ENCODE results near the gene KIFC1.
"Not testable (repeated sequence)": the region's sequence is repeated elsewhere in the genome, so short reads cannot be mapped to it uniquely, and the experiment has no call there.

KIFC1 gene

DNA sequence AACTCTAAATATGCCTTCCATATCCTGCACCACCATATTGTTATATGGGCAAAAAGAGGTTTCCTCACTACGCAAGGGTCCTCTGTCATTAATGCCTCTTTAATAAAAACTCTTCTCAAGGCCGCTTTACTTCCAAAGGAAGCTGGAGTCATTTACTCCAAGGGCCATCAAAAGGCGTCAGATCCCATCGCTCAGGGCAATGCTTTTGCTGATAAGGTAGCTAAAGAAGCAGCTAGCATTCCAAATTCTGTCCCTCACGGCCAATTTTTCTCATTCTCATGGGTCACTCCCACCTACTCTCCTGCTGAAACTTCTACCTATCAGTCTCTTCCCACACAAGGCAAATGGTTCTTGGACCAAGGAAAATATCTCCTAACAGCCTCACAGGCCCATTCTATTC, 43.8 kb upstream of the KIFC1 start:
- TF ChIP-seq, protein P1, sequence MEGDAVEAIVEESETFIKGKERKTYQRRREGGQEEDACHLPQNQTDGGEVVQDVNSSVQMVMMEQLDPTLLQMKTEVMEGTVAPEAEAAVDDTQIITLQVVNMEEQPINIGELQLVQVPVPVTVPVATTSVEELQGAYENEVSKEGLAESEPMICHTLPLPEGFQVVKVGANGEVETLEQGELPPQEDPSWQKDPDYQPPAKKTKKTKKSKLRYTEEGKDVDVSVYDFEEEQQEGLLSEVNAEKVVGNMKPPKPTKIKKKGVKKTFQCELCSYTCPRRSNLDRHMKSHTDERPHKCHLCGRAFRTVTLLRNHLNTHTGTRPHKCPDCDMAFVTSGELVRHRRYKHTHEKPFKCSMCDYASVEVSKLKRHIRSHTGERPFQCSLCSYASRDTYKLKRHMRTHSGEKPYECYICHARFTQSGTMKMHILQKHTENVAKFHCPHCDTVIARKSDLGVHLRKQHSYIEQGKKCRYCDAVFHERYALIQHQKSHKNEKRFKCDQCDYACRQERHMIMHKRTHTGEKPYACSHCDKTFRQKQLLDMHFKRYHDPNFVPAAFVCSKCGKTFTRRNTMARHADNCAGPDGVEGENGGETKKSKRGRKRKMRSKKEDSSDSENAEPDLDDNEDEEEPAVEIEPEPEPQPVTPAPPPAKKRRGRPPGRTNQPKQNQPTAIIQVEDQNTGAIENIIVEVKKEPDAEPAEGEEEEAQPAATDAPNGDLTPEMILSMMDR (conservative IDR thresholded peaks at IDR 0.05; ENCODE audit: low read depth, low read length): no peak
- Histone ChIP-seq H3K27me3 (ENCODE audit: insufficient read depth, low read depth) (peaks cover 17% of the 10 kb centered on the region; the same call in 1 of the 2 replicates), H3K4me1 (ENCODE audit: low read depth, poor library complexity, severe bottlenecking) (peaks cover 23% of the 10 kb centered on the region), H3K4me2 (no peak overlapping the region), H3K4me3 (IDR thresholded peaks at IDR 0.05; ENCODE audit: insufficient read depth, low read depth, low read length) (no peak overlapping the region), H3K79me2 (ENCODE audit: insufficient read depth, low read depth) (no peaks in the 10 kb centered on the region), H2AFZ (ENCODE audit: low read depth) (no peak overlapping the region), H3K9ac (no peak overlapping the region), H4K20me1 (ENCODE audit: insufficient read depth) (no peaks in the 10 kb centered on the region), H3K27ac (no peak overlapping the region), H3K36me3 (ENCODE audit: insufficient read depth) (no peaks in the 10 kb centered on the region)

DNA sequence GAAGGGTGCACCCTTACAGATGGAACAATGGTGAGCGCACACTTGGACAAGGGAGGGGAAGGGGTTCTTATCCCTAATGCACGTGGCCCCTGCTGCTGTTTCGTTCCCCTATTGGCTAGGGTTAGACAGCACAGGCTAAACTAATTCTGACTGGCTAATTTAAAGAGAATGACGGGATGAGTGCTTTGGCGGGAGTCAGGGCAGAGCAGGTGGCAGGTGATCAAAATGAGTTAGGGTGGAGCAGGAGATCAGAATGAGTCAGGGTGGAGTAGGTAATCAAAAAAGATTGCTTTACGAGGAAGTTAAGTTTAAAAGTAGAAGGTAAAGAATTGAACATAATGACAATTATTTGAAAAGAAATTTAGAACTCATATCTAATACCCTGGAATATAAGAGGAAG, 35.8 kb upstream of the KIFC1 start:
- H3K4me2 ChIP-seq; H4K20me1 ChIP-seq (ENCODE audit: insufficient read depth); H3K27ac ChIP-seq; H2AFZ ChIP-seq (ENCODE audit: low read depth); H3K9ac ChIP-seq; H3K36me3 ChIP-seq (ENCODE audit: insufficient read depth); H3K79me2 ChIP-seq (ENCODE audit: insufficient read depth, low read depth); H3K27me3 ChIP-seq (ENCODE audit: insufficient read depth, low read depth); H3K4me1 ChIP-seq (ENCODE audit: low read depth, poor library complexity, severe bottlenecking); H3K4me3 ChIP-seq (IDR thresholded peaks at IDR 0.05; ENCODE audit: insufficient read depth, low read depth, low read length): not testable (repeated sequence)

DNA sequence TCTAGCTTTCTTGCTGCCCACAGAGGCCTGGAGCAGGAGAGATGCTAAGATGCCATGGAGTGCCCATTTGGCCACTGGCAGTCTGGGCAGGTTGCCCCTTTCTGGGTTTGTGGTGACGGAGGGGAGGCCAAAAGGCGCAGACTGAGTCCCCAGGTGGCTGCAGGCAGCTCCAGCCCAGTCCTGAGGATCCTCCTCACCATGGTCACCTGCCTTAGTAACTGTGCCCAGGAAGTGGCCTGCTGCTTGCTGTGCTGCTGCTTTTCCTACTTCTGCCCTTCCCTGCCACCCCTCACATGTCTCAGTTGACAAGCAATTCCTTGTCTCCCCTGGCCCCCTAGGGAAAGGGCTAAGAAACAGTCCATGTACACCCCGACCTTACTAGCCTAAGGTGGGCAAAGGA, 35.3 kb upstream of the KIFC1 start:
- TF ChIP-seq, protein P1 (conservative IDR thresholded peaks at IDR 0.05; ENCODE audit: low read depth, low read length): no peak
- no peak overlapping the region for H3K27ac ChIP-seq
- H3K9ac ChIP-seq: no peak overlapping the region
- H3K4me1 ChIP-seq (ENCODE audit: low read depth, poor library complexity, severe bottlenecking): no peaks in the 10 kb centered on the region
- no peaks in the 10 kb centered on the region for H4K20me1 ChIP-seq (ENCODE audit: insufficient read depth)
- no peak overlapping the region for H3K4me3 ChIP-seq (IDR thresholded peaks at IDR 0.05; ENCODE audit: insufficient read depth, low read depth, low read length)
- no peaks in the 10 kb centered on the region for H3K79me2 ChIP-seq (ENCODE audit: insufficient read depth, low read depth)
- no peaks in the 10 kb centered on the region for H3K27me3 ChIP-seq (ENCODE audit: insufficient read depth, low read depth)
- no peak overlapping the region for H2AFZ ChIP-seq (ENCODE audit: low read depth)
- H3K36me3 ChIP-seq (ENCODE audit: insufficient read depth): no peaks in the 10 kb centered on the region
- H3K4me2 ChIP-seq: no peak overlapping the region

DNA sequence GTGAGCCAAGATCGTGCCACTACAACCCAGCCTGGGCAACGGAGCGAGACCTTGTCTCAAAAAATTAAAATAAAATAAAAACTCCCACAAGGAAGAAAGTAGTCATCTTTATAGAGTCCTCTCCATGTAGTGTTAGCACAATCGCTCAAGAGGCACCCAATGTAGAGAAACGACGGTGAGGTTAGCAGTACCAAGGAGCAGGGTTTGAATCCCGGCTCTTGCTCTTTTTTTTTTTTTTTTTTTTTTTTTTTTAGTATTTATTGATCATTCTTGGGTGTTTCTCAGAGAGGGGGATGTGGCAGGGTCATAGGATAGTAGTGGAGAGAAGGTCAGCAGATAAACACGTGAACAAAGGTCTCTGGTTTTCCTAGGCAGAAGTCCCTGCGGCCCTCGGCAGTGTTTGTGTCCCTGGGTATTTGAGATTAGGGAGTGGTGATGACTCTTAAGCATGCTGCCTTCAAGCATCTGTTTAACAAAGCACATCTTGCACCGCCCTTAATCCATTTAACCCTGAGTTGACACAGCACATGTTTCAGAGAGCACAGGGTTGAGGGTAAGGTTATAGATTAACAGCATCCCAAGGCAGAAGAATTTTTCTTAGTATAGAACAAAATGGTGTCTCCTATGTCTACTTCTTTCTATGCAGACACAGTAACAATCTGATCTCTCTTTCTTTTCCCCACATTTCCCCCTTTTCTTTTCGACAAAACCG, 34.3 kb upstream of the KIFC1 start:
- not testable (repeated sequence) for H3K4me3 ChIP-seq (IDR thresholded peaks at IDR 0.05; ENCODE audit: insufficient read depth, low read depth, low read length); H3K27me3 ChIP-seq (ENCODE audit: insufficient read depth, low read depth); H2AFZ ChIP-seq (ENCODE audit: low read depth); H3K36me3 ChIP-seq (ENCODE audit: insufficient read depth); H3K4me1 ChIP-seq (ENCODE audit: low read depth, poor library complexity, severe bottlenecking); H3K27ac ChIP-seq; H3K79me2 ChIP-seq (ENCODE audit: insufficient read depth, low read depth); H3K4me2 ChIP-seq; H4K20me1 ChIP-seq (ENCODE audit: insufficient read depth); H3K9ac ChIP-seq

DNA sequence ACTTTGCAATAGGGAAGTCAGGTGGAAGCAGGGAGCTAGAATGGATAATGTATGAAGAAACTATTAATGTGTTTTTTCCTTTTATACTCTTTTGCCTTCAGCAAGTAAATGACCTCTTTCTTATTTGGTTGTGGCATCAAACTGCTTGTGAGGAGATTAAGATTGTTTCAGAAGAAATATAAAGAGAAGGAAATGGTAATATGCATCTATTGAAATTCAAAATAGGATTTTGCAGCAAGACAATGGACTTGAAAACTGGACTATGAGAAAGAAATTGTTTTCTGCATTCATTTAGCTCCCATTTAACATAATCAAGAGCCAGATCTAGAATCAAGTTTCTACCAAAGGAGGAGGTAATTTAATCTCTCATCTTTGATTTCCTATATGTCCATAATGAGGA, 32.3 kb upstream of the KIFC1 start:
- Histone ChIP-seq H3K4me3 (IDR thresholded peaks at IDR 0.05; ENCODE audit: insufficient read depth, low read depth, low read length) (no peak overlapping the region), H3K79me2 (ENCODE audit: insufficient read depth, low read depth) (no peaks in the 10 kb centered on the region), H2AFZ (ENCODE audit: low read depth) (no peak overlapping the region), H3K4me2 (no peak overlapping the region), H3K9ac (no peak overlapping the region), H3K4me1 (ENCODE audit: low read depth, poor library complexity, severe bottlenecking) (no peaks in the 10 kb centered on the region), H3K27ac (no peak overlapping the region), H3K36me3 (ENCODE audit: insufficient read depth) (no peaks in the 10 kb centered on the region), H4K20me1 (ENCODE audit: insufficient read depth) (no peaks in the 10 kb centered on the region), H3K27me3 (ENCODE audit: insufficient read depth, low read depth) (no peaks in the 10 kb centered on the region)
- TF ChIP-seq, protein P1 (conservative IDR thresholded peaks at IDR 0.05; ENCODE audit: low read depth, low read length): no peak

DNA sequence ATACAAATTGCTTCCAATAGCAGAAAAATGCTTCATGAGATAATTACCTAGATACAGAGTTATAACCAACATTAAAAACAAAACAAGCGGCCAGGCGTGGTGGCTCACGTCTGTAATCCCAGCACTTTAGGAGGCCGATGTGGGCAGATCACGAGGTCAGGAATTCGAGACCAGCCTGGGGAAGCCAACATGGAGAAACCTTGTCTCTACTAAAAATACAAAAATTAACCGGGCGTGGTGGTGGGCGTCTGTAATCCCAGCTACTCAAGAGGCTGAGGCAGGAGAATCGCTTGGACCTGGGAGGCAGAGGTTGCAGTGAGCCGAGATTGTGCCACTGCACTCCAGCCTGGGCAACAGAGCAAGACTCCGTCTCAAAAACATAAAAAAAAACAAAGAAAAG, 28.1 kb upstream of the KIFC1 start:
- H3K27ac ChIP-seq; H3K9ac ChIP-seq; H3K36me3 ChIP-seq (ENCODE audit: insufficient read depth); H3K79me2 ChIP-seq (ENCODE audit: insufficient read depth, low read depth); H3K4me3 ChIP-seq (IDR thresholded peaks at IDR 0.05; ENCODE audit: insufficient read depth, low read depth, low read length); H3K4me2 ChIP-seq; H4K20me1 ChIP-seq (ENCODE audit: insufficient read depth); H3K4me1 ChIP-seq (ENCODE audit: low read depth, poor library complexity, severe bottlenecking); H2AFZ ChIP-seq (ENCODE audit: low read depth); H3K27me3 ChIP-seq (ENCODE audit: insufficient read depth, low read depth): not testable (repeated sequence)

DNA sequence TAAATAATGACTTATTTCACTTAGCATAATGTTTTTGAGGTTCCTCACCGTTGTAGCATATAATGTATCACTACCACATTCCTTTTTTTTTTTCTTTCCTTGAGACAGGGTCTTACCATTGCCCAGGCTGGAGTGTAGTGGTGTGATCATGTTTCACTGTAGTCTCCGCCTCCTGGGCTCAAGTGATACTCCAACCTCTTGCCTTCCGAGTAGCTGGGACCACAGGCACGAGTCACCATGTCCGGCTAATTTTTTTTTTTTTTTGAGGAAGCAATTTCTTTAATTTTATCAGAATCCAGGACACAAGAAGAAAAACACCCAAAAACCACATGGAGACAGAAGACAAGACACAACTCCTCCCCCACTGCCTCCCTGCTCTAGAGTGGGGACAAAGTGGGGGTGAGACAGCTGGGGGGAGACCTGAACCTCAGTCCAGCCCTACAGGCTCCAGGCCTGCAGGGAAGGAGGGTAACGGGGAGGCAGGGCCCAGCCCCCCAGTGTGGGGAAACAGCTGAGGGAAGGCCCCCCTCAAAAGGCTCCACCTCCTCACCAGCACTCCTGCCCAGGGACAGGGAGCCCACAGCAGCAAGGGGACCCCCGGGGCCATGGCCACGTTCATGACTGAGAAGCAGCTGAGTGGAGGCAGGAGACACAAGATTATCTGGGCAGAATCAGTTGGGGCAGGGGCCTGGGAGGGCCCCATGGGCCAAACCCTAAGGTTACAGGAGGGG, 27.0 kb upstream of the KIFC1 start:
- not testable (repeated sequence) for H3K79me2 ChIP-seq (ENCODE audit: insufficient read depth, low read depth); H3K36me3 ChIP-seq (ENCODE audit: insufficient read depth); H3K27ac ChIP-seq; H2AFZ ChIP-seq (ENCODE audit: low read depth); H3K4me1 ChIP-seq (ENCODE audit: low read depth, poor library complexity, severe bottlenecking); H3K4me2 ChIP-seq; H3K4me3 ChIP-seq (IDR thresholded peaks at IDR 0.05; ENCODE audit: insufficient read depth, low read depth, low read length); H3K27me3 ChIP-seq (ENCODE audit: insufficient read depth, low read depth); H3K9ac ChIP-seq; H4K20me1 ChIP-seq (ENCODE audit: insufficient read depth)

Data from KMS-11 (cell line).